Metanephros (tissue), 1 donor: ENCODE data around the gene ORC1. TPM values are rescaled to one million over a fixed set of nuclear protein-coding genes. Genes with fewer than 3 reads are reported as not detected.

Source experiments
- total RNA-seq: library from RNA; depleted of rRNA; stranded (reverse); fragments of >200 nt; gene quantifications from one replicate; pipeline ENCODE4 v1.2.3, GENCODE V29; 2014

The ORC1 gene
- total RNA-seq, result 4.0 TPM

DNA sequence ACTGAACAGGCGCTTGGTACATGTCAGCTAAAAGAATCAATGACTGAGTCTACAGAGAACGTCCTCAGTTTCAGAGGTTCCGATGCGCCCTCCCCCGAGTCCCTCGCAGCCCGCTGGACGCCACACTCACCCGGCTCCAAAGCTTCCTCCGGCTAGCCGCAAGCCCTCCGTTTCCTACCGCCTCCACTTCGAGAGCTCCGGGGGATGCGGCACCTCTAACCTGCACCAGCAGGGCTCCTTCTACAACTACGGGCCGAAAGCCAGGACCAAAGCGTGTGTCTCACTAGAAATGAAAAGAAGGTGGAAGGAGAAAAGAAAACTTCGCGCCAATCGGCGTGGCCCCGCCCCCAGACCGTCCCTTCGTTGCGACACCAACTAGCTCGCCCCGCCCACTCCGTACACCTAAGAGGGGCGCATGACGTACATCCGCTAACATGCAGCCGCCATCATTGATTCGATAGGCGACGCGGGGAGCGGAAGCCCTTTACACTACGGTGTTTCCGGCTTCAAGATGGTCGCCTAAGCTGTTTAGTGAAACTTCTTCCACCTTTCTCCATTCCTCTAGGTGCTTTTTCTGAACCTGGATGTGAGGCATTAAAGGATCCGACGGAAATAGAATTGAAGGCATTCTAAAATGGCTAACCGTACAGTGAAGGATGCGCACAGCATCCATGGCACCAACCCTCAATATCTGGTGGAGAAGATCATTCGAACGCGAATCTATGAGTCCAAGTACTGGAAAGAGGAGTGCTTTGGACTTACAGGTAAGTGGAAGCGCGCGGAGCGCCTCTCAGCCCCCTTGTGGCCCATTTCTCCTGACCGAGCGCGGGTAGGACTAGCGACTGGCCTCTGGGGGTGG, at the start of gene ORC1, which contains the start of gene PRPF38A:
Gene ORC1 (minus strand): TSS at position 308 of the 859 bp plus-strand sequence. CDS start 2,200 bp downstream, outside the sequence.
Gene PRPF38A (plus strand): TSS at position 487 of the 859 bp plus-strand sequence. CDS start 148 bp downstream, at position 635.

DNA sequence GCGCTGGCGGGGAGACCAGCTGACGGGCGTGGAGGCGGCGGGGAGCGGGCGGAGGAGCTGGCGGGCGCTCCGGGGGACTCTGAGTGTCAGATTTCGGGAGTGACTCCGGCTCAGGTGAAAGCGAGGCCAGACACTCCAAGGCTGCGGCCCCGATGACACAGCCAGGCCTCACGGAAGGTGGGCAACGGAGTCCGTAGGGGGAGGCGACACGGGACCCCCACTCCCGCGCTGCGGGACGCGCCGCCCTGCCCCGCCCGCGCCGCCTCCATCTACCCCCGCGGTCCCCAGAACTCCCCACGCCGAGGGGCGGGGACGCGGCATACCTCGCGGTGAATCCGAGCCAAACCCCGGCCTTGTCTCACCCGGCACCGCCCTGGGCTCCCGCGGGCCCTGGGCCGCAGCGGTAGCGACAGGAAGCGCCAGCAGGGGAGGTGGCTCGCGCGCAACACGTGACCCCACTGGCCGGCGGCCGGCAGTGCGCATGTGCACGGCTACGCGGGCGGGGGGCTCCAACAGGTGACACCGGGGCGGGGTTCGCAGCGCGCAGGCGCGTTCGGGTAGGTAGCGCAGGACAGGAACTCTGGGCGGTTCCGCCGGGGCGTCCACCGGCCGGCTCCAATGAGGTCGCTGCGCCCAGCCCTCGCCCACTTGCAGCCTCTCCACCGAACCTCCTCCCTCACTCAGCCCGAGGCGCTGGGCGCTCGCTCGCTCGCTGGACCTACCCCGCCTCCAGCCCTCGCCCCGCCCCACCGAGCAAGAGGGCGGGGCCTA, 38.3 kb downstream of the ORC1 start, which contains the start of gene CC2D1B:
Gene CC2D1B (minus strand): TSS at position 460 of the 771 bp plus-strand sequence. CDS start 1,585 bp downstream, outside the sequence.

Other genes with a start within 250 kb of the ORC1 start
- 19.0 TPM for gene CC2D1B, start 38.2 kb downstream of the ORC1 start, total RNA-seq
- 26.0 TPM for gene PRPF38A, start 179 bp upstream of the ORC1 start, total RNA-seq
- gene TUT4, start 148.7 kb upstream of the ORC1 start, total RNA-seq, result 102 TPM
- 72.8 TPM for gene GPX7, start 197.9 kb upstream of the ORC1 start, total RNA-seq
- 2.0 TPM for gene SHISAL2A, start 228.7 kb upstream of the ORC1 start, total RNA-seq